Activated gamma-delta T cell treated with anti-CD3 and anti-CD28 coated beads, Interleukin-2, amount 50 U/mL, for 16 hours (primary cell): ENCODE results near the gene SPATA6L.
"Not testable (repeated sequence)": the region's sequence is repeated elsewhere in the genome, so short reads cannot be mapped to it uniquely, and the experiment has no call there.

ENCODE experiments used
- DNase-seq: peaks from one replicate; pipeline ENCODE4 v3.0.0-alpha.2; 2020; ENCODE audit warnings: low read depth

Gene SPATA6L

DNA sequence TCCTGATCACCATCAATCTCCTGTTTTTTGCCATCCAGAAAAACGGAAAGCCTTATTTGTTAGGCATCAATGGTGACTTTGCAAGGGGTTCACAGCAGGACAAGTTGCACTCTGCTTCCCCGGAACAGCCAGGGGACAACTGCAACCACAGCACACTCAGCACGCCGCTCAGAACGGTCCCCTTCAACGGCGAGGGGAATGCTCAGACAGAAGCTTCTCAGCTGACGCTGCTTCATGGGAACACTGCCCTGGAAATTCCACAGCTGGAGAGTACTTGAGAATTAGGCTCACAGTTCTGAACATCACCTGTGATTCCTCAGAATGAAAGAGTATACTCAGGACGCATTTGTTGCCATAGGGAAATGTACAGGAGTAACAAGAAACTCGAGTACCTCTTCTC lies 44.3 kb downstream of the SPATA6L start:
- no peak for DNase-seq

DNA sequence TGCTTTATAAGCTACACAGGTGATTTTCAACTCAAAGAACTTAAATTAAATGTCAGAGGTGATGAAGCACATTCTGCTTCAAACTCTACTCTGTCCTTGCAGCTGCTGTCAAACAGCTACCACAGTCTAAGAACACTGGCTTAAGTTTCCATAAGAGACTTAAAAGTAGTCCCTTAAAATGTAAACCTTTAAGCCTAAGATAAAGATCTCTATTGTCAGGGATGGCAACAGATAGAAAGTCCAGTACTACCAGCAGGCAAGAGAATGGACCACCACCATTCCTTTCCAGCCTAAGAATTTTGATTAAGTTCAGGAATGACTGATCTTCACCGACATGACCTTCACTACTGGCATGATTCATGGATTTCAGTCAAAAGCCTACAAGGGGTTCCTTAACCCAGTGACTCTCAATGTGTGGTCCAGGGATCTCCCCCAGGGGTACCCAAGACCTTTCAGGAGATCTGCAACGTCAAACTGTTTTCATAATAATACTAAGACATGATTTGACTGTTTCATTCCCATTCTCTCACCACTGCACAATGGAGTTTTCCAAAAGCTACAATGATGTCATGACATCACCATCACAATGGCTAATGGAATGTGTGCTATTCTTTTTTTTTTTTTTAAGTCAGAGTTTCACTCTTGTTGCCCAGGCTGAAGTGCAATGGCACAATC lies 45.3 kb downstream of the SPATA6L start:
- no peak for DNase-seq

DNA sequence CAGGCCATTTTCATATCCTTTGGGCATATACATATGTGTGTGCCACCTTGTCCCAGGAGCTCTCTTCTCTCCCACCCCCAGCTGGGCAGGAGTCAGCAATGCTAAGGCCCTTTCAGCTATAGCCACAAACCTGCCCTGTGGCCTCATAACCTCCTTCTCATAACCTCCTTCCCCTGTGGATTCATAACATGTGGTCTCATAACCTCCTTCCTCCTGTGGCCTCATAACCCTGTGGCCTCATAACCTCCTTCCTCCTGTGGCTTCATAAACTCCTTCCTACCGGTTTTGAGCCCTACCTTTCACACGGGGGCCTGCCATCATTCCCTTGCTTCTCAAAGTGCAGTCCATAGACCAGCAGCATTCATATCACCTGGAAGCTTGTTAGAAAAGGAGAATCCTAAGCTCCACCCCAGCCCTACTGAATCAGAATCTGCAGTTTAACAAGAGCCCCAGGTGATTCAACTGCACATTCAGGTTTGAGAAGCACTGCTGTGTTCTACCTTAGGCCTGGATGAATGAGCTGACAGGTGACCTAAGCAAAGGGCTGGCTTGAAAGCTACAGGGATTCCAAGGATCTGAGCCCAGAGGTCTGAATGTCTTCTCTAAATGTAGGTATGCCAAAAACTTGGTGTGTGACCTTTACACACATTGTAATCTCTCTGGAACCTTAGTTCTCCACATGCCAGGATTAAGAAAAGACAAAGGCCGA lies 46.1 kb downstream of the SPATA6L start:
- DNase-seq = no peak

DNA sequence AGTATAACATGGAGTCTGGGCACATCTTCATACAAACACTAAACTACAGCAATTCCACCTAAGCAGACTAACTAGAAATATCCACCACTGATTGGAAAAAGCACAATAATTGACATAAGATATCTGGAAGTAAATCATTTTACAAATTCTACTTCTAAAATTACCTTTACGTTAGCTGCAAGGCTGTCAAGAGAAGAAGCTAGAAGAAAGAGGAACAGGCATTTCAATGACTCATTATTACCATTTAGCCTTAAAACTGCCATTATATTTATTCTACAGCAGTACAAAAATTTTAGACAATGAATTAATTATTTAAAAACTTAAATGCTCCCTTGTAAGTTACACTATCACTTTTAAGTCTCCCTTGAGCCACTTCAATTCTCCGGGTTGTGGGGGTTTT lies 47.6 kb downstream of the SPATA6L start:
- DNase-seq = no peak

DNA sequence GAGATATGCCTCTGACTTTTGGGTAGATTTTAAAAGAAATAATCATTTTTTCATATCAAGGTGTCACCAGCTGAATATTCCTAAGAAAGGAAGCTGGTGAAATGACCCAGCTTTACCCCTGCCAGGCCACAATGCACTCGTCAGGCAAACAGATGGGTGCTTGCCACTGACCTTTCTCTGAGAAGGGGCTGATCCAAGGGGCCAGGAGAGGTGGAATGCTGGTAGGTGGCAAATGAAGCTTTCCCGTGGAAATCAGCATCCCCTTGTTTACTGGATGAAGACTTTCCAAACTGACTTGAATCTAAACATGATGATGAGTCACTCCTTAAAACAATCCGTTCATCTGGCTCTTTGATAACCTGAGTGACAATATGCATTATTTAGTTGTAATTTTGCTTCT lies 48.5 kb downstream of the SPATA6L start:
- DNase-seq = no peak

DNA sequence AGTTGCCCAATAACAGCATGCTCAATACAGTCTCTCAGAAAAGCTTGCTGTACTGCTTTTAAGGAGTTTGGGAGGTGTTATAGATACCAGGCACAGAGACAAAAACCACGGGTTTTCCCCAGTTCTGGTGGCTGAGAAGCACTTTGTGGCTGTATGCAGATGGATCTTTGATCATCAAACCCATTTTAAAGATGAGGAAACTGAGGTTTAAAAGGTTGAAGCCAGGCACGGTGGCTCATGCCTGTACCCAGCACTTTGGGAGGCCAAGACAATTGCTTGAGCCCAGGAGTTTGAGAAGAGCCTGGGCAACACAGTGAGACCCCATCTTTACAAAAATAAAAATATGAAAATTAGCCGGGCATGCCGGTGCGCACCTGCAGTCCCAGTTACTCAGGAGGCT lies 50.5 kb downstream of the SPATA6L start:
- DNase-seq = no peak

DNA sequence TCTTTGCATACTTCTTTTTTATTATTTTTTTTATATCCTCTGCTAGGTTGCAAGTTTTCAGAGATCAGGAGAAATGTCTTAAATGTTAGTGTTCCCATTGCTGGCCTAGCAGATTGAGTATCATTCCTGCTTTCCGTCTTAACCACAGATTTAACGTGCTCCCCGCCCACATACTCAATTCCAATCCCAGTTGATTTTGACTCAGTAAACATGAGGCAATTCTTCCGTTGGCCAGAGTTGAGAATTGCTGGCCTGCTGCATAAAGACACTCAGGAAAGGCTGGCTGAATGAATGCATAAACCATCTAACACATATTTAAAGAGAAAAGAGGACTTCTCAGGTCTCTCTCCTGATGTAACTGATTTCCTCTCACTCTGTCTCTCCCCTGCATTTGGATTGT lies 51.0 kb downstream of the SPATA6L start:
- no peak for DNase-seq

DNA sequence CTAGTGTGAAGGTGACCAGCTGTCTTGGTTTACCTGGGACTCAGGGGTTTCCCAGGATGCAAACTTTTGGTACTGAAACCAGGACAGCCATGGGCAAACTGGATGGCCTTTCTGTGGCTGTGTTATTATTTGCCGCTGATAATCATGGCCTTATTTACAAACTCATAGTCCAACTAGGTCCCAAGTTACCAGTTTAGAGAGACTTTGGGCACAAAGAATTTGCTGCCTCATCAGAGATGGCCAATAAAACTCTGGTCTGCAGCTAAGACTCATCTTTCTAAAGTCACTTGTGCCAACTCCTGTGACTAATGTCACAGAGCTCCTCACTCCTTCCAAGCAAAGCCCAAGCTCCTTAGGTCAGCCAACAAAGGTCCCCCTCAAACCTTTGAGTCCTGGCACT lies 51.7 kb downstream of the SPATA6L start:
- no peak for DNase-seq

DNA sequence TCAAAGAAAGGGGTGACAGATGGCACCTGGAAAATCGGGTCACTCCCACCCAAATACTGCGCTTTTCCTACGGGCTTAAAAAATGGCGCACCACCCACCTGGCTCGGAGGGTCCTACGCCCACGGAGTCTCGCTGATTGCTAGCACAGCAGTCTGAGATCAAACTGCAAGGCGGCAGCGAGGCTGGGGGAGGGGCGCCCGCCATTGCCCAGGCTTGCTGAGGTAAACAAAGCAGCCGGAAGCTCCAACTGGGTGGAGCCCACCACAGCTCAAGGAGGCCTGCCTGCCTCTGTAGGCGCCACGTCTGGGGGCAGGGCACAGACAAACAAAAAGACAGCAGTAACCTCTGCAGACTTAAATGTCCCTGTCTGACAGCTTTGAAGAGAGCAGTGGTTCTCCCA lies 60.2 kb downstream of the SPATA6L start:
- DNase-seq = not testable (repeated sequence)

DNA sequence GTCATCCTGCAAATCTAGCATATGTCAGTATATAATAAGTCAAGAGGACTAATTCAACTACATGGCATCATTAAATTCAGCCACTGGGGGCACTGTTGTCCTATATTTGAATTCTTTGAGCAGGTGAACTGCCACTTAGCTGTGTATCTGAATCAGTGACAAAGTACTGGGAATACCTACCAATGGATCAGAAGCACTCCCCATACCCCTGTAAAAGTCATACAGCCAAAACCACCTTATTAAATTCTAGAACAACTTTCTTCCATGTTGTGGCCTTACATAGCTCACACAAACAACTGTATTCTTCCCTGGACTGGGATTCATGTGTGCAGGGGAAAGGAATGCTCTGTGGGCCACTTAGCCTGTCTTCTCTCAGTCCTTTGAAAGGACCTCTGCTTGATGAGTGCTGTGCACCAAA lies 61.6 kb downstream of the SPATA6L start:
- peak; percentile 55 for DNase-seq

DNA sequence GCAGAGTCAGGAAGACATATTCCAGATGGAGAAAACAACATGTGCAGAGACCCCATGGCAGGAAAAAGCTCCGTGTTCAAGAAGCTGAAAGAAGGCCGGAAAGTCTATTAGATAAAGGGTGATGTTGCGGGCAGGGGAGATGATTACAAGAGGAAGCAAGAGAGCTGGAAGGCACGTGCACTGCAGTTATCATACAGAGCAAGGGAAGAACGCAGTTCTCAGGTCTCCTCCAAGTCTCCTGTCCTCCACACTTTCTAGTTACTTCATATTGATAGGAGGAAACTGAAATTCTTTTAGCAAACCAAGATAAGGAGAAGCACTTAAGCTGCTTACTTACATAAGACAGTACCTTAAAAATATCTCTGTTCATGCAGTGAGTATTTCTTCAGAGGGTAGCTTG lies 62.5 kb downstream of the SPATA6L start:
- DNase-seq = no peak

DNA sequence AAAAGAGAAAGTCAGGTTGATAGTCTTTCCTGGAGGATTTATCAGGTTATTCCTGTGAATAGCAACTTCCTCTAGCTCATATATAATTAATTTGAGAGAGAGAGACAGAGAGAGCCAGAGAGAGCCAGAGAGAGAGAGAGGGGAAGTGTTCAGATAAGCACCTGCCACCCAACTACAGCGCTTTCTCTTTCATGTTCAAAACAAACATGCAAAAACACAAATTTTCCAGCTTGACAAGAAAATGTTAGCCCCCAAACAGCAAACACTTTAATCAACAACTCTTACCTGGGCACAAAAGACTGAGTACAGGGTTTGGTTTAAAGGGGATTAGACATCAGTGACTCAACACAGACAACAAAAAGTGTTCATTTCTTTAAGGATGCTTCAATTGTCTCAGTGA lies 65.9 kb downstream of the SPATA6L start:
- DNase-seq = no peak

DNA sequence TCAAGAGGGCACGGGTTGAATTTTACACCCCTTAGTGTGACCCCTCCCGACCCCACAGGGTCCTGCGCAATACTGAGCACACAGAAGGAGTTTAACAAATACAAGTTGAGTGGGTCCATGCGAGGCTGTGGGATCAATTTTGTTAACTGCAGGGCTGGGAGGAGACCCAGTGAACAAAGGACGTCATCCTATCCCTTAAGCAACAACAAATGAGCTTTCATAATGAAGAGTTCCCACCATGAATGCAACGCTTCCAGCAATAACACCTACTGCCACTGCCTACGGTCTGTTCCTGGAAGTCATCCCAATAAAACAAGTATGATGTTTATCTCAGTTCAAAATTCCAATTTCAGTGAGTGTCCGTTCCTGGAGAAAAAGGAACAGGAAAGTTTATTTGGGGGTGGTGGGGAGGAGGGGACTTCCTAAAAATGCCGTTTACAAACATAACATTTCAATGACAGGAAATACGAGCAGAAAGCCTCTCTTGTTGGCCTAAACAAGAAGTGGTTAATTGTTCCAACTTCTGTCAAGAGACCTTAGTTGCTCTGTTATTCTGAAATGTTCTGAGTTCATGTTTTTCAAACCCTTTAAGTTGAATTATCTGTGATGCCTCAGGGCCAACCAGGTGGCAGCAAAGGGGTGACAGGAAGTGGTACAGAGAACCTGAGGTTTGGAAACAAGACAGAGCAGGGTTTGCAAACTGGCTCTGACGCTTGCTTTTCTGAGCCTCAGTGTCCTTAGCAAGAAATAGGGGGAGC lies 69.9 kb downstream of the SPATA6L start:
- no peak for DNase-seq

DNA sequence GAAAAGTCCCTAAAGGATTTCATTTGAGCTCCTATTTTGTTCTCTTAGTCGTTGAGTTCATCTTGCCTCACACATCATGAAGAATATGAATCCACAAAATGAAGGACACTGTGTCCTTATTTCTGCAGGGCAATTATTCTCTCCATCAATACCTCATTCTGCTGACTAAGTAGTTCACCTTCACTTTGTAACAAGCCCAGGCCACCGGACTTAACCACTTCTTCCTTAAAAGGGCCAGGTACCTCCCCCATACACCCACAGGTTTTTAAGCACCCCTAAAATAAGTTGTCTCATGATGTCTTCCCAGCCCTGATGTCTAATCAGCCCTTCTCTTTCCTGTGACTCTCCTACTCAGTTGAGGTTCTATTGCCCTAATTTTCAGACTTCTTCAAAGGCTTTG lies 71.3 kb downstream of the SPATA6L start:
- no peak for DNase-seq

DNA sequence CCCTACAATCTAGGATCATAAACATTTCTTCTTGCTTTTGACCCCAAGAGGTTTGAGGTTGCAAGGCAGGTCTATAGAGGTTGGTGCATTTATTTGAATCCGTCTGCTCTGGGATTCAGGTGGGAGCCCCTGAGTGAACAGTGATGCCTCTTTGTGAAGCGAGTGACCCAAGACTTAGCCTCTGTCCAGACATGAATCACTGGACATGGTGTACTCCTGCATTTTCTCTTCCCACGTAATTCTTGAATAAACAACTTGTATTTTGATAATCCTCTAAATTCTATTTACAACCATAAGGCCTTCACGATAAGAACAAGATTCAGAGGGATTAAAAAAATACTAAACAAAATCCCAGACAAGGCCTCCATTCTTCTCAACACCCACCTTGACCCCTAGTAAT lies 71.7 kb downstream of the SPATA6L start:
- no peak for DNase-seq

DNA sequence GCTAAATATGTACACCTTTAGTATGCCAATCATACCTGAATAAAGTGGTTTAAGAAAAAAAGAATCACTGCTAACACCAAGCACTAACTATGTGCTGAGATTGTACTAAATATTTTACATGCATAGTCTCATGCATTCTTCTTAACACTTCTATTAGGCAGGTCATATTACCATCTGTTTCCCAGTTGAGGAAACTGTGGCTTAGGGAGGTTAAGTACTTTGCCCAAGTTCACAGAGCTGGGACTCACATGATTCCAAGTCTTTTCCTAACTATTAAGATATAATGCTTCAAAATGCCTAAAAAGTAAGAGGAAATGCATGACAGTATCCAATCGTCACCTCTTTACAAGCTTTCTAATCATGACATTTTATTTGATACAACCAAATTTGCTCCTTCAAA lies 73.4 kb downstream of the SPATA6L start:
- DNase-seq = no peak

DNA sequence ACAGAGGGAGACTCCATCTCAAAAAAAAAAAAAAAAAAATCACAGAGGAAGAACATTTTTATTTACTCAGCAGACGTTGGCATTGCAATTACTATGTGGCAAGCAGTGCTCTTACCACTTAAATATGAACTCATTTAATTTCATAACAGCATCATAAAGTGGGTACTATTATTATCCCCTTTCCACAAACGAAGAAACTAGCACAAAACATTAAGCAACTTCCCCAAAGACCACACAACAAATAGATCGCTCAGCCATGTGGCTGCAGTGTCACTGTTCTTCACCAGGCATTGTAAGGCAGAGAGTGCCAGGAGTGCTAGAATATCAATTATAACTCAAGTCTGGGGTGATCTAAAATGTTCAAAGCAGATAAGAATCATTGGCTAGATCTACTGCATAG lies 74.0 kb downstream of the SPATA6L start:
- no peak for DNase-seq

DNA sequence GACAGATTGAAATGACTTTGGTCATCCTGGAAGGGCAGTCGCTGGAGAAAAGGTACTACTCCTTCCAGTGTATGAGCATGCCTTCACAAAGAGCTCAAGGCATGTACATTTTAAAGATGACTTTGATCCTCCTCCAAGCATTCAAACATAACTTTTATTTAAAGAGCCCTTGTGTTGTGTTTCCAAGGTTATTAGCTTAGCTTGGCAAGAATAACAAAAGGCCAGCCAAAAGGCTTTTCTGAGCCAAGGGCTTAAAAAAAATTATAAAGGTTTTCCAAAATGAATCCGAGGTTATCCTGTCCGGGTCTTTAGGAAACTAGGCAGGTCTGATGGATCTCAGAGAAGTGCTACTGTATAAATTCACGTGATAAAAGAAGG lies 75.2 kb downstream of the SPATA6L start:
- no peak for DNase-seq

DNA sequence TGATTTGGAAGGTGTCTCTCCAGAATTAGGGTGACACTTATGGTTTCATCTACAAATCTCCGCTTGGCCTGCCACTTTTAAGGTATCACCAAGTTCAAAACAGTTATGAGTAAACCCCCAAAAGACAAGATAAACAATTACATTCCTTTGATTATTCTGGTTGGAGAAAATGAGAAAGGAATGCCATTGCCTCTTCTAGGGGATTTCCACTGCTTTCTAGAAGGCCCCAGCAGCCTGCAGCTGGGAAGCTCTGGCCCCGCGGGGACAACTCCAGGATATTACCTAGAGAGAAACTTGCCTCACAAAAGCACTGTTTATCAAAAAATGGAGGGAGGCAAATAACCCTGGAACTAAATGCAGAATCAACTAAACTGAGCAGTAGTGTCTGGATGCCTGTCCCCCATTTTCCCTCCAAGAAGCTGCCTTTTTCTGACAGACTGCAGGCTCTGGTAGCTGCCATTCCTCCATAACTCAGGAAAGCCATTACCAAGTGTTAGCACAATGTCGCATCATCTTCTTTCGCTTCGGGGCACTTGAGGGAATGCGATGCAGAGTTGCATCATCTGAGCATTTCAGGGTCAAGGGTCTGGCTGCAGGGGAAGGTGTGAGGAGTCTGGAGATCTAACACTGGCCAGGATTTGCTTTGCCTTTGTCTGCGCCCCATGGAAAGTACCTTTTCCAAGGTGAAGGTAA lies 75.7 kb downstream of the SPATA6L start:
- DNase-seq = no peak

DNA sequence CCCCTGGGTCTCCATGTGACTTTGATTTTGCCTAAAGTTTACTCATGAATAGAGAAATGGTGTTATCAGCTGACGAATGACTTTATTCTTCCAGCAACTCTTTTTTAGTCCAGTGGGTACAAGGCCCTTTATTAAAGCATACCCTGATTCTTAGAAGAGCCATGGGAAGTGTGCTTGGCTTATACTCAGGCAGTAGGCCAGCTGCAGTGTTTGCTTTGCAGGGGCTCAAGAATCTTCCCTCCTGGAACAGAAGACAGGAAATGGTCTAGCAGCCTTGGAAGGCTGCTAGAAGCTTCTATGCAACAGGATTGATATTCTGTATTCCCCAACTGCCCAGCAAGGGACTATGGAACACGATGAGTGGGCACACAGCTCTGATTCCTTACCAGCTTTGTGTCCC lies 77.6 kb downstream of the SPATA6L start:
- no peak for DNase-seq

DNA sequence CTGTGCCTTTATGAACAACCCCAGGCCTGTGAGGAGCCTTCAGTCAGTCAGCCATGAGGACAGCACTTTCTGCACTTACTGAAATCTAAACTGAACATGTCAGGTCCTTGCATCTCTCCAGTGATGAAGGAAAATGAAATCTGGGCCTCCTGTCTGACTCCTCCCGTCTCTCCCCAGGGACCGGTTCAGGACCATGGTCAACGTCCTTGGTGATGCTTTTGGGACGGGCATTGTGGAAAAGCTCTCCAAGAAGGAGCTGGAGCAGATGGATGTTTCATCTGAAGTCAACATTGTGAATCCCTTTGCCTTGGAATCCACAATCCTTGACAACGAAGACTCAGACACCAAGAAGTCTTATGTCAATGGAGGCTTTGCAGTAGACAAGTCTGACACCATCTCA lies 81.1 kb downstream of the SPATA6L start:
- no peak for DNase-seq

DNA sequence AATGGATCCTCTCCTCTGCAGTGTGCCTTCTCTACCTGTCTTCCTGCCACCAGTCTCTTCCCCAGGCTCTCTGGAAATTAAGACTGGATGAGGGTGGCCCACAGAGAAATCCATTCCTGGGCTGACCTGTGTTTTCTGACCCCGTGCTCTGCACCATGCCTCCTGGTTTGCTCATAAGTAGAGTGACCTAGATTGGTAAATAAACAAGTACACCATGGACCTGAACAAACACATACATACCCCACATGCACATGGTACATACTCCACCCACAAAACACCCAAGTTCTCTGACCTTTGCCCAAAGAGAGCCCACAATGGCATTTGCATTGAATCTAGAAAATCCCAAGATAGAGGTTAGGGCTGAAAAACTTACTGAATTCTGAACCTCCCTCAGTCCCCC lies 81.6 kb downstream of the SPATA6L start:
- no peak for DNase-seq

DNA sequence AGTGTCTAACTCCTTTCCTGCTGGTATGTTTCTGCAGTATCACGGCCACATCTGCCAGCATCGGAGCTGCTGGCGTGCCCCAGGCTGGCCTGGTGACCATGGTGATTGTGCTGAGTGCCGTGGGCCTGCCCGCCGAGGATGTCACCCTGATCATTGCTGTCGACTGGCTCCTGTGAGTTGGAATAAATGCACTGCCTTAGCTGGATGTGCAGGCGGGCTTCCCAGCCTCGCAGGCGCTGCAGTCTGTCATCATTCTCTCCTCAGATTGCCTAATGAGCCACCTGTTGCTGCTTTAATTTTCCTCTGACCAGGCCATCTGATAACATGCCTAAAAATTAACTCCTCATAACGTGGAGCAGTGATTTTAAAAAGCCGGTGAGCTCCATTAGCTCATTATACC lies 83.3 kb downstream of the SPATA6L start:
- DNase-seq = no peak
